NCI-H1694 treated with DMSO at 0.1 percent for 48 hours (cell line): ENCODE data around the gene LGSN.
"Not testable (repeated sequence)": the region's sequence is repeated elsewhere in the genome, so short reads cannot be mapped to it uniquely, and the experiment has no call there.

Experiments
- DNase-seq: peaks from one replicate; lab custom pipeline; 2025; lab: John Stamatoyannopoulos, UW

Gene LGSN, protein sequence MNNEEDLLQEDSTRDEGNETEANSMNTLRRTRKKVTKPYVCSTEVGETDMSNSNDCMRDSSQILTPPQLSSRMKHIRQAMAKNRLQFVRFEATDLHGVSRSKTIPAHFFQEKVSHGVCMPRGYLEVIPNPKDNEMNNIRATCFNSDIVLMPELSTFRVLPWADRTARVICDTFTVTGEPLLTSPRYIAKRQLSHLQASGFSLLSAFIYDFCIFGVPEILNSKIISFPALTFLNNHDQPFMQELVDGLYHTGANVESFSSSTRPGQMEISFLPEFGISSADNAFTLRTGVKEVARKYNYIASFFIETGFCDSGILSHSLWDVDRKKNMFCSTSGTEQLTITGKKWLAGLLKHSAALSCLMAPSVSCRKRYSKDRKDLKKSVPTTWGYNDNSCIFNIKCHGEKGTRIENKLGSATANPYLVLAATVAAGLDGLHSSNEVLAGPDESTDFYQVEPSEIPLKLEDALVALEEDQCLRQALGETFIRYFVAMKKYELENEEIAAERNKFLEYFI

DNA sequence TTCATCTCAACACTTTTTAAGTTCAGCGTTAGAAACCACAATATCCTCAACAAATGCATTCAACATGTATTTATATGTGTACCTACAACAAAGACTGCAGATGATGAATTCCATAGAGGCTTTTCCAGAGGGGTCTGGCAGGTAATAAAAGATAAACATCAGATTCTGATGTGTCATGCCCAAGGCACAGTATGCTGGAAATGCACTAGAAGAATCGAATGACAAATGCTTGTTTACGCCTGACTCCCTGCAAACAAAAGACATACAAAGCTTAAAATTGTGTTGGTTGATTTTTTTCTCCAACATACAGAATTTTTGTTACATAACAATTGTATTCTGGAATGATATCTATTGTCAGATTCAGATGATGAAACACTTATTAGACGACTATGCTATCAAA, at the start of gene LGSN:
TSS of gene LGSN (minus strand) at position 45 of the 400 bp plus-strand sequence. CDS start at position 5, 40 bp downstream.
- no peak for DNase-seq

DNA sequence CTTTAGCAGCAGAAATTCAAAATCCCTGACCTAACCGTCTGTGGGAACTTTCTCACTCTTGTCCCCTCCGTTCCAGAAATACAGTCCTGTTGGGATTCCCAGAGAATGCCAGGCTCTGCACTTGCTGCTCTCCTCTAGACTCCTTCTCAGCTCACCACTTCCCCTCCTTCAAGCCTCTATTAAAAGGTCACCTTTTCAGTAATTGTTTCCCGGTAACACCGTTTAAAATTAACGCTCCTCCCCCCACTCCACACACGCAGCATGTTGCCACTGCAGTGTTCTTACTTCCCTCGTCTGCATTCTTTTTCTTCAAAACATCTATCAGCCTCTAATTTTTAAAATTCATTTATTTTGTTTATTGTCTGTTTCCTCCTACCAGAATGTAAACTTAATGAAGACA, 48.6 kb upstream of the LGSN start:
- no peak for DNase-seq

DNA sequence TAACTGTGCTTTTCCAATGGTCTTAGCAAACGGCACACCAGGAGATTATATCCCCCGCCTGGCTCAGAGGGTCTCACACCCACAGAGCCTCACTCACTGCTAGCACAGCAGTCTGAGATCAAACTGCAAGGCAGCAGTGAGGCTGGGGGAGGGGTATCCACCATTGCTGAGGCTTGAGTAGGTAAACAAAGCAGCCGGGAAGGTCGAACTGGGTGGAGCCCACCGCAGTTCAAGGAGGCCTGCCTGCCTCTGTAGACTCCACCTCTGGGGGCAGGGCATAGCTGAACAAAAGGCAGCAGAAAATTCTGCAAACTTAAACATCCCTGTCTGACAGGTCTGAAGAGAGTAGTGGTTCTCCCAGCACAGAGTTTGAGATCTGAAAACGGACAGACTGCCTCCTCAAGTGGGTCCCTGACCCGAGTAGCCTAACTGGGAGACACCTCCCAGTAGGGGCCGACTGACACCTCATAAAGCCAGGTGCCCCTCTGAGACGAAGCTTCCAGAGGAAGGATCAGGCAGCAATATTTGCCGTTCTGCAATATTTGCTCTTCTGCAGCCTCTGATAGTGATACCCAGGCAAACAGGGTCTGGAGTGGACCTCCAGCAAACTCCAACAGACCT, 42.8 kb upstream of the LGSN start:
- not testable (repeated sequence) for DNase-seq

DNA sequence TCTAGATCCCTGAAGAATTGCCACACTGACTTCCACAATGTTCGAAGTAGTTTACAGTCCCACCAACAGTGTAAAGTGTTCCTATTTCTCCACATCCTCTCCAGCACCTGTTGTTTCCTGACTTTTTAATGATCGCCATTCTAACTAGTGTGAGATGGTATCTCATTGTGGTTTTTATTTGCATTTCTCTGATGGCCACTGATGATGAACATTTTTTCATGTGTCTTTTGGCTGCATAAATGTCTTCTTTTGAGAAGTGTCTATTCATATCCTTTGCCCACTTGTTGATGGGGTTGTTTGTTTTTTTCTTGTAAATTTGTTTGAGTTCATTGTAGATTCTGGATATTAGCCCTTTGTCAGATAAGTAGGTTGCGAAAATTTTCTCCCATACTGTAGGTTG, 37.6 kb upstream of the LGSN start:
- not testable (repeated sequence) for DNase-seq

DNA sequence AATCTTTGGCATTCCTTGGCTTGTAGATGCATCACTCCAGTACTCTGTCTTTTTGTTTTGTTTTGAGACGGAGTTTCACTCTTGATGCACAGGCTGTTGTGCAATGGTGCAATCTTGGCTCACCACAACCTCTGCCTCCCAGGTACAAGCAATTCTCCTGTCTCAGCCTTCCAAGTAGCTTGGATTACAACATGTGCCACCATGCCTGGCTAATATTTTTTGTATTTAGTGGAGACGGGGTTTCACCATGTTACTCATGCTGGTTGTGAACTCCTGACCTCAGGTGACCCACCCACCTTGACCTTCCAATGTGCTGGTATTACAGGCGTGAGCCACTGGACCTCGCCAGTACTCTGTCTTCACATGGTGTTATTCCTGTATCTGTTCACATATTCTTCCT, 35.8 kb upstream of the LGSN start:
- DNase-seq, result no peak

DNA sequence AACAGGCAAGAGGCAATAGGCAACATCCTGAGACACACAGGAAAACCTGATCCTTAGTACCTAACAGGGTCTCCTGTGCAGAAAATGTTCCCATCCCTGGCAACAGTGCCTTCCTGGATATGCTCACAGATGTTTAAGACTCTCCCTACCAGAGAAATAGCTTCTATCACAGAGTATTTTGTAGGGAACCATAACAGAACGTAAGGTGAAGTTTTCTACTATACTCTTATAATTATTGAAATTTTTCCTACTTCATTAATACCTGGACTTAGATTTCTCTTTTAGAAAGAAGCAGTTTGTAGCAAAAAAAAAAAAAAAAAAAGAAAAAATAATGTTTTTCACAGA, 33.5 kb upstream of the LGSN start:
- DNase-seq, result no peak

DNA sequence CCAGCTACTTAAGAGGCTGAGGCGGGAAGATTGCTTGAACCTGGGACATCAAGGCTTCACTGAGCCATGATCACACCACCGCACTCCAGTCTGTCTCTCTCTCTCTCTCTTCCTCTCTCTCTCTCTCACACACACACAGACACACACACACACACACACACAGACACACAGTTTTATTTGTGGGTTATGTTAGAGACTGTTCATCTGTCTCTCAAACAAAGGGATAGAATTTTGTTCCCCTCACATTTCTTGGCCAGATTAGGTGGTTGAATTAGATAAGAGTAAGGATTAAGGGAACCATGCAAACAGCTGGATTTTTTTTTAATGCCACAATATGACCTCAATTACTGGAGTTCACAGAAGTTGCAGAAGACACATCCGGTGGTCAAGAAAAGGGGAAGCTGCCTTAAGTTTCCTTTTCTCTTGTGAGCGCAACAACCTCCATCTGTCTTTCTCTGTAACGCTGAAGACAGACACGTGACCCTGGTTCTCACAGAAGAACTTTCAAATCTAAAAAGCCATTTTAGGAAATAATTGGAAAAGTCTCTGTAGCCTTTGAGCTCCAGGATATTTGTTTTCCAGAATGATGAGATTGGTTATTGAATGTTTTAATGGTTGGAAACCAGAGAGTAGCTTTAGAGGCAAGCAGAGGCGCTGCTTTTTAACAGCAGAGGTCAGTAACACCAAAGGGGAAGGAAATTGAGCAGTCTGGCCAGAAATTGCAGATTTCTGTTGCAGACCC, 32.9 kb upstream of the LGSN start:
- DNase-seq, result peak; percentile 11

DNA sequence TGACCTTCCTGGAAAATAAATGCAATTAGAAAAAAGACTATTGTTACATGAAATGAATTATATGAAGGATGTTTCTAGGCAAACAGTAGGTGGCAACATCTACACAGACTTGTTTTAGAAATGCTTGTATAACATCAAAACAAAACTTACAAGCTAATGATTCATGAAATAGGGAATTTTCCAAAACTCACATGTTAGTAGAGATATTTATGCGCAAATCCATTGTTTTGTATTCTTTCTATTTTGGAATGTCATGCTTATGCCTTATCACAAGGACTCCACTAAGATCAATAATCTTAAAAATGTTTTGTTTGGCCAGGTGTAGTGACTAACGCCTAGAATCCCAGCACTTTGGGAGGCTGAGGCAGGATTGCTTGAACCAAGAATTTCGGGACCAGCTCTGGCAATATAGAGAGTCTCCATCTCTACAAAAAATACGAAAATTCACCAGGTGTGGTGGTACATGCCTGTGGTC, 32.3 kb upstream of the LGSN start:
- DNase-seq, result no peak

DNA sequence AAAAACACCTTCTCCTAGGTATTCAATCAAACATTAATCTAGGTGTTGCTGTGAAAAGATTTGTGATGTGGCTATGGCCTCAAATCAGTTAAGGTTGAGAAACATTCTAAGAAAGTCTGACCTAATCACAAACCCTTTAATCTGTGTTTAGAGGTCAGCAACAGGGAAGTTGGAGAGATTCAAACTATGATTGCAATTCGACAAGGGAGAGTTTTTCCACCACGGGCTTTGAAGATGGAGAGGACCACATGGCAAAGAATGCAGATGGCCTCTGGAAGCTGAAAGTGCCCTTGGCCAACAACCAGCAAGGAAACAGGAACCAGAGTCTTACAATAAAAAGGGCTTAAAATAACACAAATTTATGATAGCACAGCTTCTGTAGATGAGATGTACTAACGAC, 29.6 kb upstream of the LGSN start:
- DNase-seq, result no peak

DNA sequence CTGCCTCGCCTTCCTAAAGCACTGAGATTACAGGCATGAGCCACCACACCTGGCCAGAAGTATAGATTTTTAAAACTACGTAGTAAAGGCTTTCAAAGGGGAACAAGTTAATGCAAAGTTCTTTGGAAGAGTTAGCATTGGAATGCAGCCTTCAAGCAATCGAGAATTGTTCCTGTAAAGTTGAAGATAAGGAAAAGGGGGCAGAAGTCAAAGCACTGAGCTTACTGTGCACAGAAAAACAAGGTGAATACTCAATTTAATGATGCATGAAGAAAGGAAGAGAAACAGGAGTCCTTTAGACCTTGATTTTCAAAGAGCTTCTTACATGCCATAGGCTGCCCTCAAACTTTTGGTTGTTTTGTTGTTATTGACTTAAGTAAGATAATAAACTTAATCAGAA, 29.1 kb upstream of the LGSN start:
- DNase-seq, result no peak

DNA sequence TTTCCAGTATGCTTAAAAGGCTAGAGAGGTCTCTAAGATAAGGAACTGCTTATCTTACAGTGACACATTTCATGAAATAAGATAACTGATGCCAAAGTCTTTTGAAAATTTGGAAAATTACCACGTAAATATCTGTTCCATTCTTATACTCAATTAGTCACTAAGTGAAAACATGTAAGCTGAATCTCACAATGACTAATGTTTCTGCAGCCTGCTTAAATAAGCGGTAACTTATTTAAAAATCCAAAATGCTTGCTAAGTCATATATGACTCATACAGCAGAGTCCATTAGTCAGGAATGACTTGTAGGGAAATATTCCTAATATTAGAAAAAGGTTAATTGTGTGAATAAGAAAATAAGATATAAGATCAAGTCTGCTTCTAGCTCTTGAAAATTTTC, 27.8 kb upstream of the LGSN start:
- no peak for DNase-seq

DNA sequence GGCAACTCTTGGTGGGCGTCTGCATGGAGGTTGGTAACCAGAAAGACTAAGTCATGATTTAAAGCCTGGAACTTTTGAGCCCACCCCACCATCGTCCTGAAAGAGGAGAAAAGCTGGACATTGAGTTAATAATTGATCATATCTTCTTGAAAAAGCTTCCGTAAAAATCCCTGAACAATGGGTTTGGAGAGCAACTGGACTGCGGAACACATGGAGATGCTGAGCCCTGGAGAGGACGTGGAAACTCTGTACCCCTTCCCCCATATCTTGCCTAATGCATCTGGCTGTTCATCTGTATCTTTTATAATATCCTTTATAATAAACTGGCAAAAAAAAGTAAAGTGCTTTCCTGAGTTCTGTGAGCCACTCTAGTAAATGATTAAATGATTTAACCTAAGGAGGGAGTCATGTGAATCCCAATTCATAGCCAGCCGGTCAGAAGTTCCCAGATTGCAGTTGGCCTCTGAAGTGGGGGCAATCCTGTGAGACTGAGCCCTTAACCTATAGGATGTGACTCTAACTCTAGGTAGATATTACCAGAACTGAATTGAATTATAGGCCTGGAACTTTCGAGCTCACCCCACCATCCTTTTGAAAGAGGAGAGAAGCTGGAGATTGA, 26.5 kb upstream of the LGSN start:
- no peak for DNase-seq

DNA sequence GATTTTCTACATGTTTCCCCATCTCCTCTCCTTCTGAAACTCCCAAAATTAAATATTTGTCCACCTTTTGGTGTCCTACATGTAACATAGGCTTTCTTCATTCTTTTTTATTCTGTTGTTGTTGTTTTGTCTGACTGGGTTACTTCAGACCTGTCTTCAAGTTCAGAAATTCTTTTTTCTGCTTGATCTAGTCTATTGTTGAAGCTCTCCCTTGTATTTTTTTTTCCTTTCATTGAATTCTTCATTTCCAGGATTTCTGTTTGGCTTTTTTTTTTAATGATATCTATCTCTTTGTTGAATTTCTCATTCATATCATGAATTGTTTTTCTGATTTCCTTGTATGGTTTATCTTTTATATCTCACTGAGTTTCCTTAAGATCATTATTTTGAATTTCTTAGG, 20.6 kb upstream of the LGSN start:
- DNase-seq, result no peak

DNA sequence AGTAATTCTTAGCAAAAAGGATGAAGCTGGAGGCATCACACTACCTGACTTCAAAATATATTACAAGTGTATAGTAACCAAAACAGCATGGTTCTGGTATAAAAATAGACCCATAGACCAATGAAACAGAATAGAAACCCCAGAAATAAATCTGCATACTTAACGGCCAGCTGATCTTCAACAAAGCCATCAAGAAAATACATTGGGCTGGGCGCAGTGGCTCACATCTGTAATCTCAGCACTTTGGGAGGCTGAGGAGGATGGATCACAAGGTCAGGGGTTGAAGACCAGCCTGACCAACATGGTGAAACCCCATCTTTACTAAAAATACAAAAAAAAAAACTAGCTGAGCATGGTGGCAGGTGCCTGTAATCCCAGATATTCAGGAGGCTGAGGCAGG, 14.9 kb upstream of the LGSN start:
- not testable (repeated sequence) for DNase-seq

DNA sequence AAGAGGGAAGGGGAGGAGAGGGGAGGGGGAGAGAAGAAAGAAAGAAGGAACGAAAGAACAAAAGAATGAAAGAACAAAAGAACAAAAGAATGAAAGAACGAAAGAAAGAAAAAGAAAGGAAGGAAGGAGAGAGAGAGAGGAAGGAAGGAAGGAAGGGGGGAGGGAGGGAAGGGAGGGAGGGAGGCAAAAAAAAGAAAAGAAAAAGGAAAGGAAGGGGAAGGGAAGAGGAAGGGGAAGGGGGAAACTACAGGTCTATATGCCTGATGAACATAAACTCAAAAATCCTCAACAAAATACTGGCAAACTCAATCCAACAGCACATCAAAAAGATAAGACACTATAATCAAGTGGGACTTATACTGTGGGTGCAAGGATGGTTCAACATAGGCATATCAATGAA, 13.7 kb upstream of the LGSN start:
- DNase-seq, result no peak

DNA sequence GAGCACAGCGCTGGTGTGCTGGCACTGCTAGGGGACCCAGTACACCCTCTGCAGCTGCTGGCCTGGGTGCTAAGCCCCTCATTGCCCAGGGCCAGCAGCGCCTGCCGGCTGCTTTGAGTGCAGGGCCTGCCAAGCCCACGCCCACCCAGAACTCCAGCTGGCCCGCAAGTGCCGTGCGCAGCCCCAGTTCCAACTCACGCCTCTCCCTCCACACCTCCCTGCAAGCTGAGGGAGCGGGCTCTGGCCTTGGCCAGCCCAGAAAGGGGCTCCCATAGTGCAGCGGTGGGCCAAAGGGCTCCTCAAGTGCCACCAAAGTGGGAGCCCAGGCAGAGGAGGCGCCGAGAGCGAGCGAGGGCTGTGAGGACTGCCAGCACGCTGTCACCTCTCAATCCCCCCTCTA, 6.8 kb upstream of the LGSN start:
- not testable (repeated sequence) for DNase-seq

DNA sequence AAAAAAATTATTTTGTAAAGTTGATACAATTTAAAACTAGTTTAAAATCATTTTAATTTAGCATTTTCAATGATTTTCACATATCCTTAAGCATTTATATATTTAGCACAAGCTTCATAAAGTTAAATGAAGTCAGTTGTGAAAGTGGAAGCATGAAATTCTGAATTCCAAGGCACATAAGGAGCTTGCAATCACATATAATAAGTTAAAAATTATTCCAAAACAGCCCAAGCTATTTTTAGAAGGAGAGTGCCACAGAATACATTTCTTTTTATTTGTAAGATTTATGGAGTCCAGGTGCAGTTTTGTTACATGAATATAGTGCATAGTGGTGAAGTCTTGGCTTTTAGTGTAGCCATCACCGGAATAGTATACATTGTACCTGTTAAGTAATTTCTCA, 3.2 kb upstream of the LGSN start:
- no peak for DNase-seq

DNA sequence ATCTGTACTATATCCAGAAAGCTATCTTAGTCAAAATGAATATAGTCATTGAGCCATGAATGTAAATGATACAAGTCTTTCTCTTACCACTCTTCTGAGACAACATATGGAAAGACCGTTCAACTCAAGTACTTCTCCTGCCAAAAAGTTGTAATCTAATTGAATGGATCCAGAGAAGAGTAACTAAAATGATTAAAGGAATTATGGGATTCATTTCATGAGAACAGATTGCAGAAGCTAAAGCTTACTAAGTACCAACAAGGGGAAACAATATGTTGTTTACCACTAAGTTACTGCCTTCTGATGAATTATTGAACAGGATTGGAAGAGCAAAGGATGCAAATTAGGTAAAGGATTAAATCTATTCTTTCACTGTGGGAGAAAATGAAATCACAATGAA, 2.0 kb upstream of the LGSN start:
- no peak for DNase-seq

DNA sequence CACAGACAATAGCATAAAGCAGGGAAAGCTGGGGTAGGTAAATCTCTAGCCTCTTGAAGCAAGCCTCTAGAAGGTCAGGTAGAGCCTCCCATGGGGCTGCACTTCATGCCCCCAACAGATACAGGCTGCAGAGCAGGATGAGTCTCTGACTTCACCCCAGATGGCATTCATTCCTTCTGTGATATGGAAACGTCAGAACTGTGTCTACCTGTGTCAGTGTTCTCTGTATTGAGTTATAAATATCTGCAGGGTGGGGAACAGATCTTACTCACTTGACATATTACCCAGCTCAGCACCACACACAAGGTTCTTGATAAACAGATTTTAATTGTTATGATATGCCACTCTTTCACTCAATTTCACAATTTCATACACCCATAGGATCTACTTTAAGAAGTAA, 2.1 kb downstream of the LGSN start:
- no peak for DNase-seq

DNA sequence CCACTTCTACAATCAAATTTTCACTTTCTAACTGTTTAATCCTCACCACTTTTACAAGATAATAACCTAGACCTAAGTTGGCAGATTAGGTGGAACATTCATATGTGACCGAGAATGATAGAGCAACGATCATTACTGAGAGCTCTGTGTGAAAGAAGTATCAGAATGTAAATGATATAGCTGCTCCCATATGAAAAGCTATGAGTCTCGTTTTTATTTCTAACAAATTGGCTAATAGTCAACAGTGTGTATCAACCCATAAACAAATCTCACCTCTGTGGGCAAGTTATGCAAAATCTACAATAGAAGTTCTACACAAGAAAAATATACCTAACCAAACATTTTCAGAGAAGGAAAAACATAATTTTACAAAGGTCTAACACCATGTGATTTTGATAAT, 3.7 kb downstream of the LGSN start:
- DNase-seq, result no peak

DNA sequence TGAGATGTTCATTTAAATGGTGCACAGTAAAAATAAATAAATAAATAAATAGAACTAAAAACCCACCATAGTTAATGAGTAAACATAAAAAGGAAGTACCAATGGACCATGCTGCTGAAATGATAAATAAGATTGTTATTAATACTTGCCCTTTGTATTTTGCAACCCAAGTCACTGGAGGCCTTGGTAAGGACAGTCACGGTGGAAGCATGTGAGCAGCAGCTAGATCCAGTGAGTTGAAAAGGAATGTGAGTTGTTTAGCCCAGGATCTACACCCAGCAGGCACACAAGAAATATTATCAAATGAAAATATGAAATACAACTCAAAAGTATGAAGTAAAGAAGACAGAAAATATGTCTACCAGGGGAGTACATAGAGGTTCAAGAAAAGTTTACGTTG, 6.7 kb downstream of the LGSN start:
- DNase-seq, result no peak

DNA sequence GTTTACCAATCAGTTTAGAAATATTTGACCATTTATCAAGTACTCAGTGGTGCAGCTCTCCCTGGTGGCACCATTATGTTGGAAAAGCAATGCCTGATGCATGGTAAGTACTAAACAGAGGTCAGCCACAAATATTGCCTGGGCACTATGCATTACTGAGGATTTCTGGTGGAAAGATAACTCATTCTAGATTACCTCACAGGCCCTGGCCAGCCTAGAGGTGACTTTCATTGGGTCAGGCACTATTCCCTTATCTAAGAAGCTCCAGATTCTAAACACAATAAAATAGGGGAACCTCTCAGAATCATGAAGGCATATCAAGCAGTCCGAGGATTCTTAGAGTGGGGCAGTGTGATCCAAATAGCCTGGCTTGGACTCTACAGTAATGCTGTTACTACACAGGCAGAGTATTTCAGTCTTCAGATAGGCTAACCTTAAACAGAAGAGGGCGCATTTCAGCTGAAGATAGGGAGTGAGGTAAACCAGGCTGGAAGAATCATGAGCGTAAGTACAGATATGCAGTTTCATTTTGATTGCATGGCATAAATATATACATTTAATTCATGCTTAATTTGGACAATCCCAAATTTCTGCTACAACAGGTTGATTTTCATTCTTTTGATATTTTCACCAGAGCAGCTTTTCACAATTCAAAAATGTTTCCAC, 12.1 kb downstream of the LGSN start:
- peak; percentile 38 for DNase-seq
